Mesenchymal stem cell (in vitro differentiated cells and primary cell): ENCODE data around the gene RNF13.

Source experiments
- DNase-seq: peaks from one replicate; pipeline ENCODE4 v3.0.0-alpha.2; 2013
- H2AFZ ChIP-seq: one replicate; pipeline ENCODE4 v1.6.1; 2013; ENCODE audit warnings: low read depth, mild to moderate bottlenecking, control low read depth, inconsistent platforms, low read length, moderate library complexity
- H2AK5ac ChIP-seq: 2 replicates; pipeline ENCODE4 v1.6.1; 2013; ENCODE audit warnings: low read length, moderate library complexity, mild to moderate bottlenecking, inconsistent platforms; ENCODE audit not compliant: severe bottlenecking
- H2BK120ac ChIP-seq: one replicate; pipeline ENCODE4 v1.6.1; 2013; ENCODE audit warnings: low read depth, mild to moderate bottlenecking, inconsistent platforms, low read length, moderate library complexity
- H2BK12ac ChIP-seq, 2 experiments: one replicate each; pipeline ENCODE4 v1.6.1; 2013; ENCODE audit warnings: inconsistent platforms in 2 of 2, low read length in 2 of 2, mild to moderate bottlenecking in 2 of 2, moderate library complexity in 2 of 2, control low read depth in 1 of 2
- H2BK15ac ChIP-seq: one replicate; pipeline ENCODE4 v1.6.1; 2013; ENCODE audit warnings: mild to moderate bottlenecking, low read depth, inconsistent platforms; ENCODE audit not compliant: poor library complexity, severe bottlenecking
- H2BK5ac ChIP-seq: 2 replicates; pipeline ENCODE4 v1.6.1; 2013; ENCODE audit warnings: low read depth, mild to moderate bottlenecking, low read length, control low read depth, inconsistent platforms; ENCODE audit not compliant: poor library complexity, severe bottlenecking
- H3K14ac ChIP-seq, 2 experiments: one replicate each; pipeline ENCODE4 v1.6.1; 2013; ENCODE audit warnings: inconsistent platforms in 2 of 2, low read length in 2 of 2, control low read depth in 1 of 2, mild to moderate bottlenecking in 1 of 2, moderate library complexity in 1 of 2
- H3K18ac ChIP-seq, 2 experiments: one replicate each; pipeline ENCODE4 v1.6.1; 2013; ENCODE audit warnings: inconsistent platforms in 2 of 2, low read length in 2 of 2, control low read depth in 1 of 2, low read depth in 1 of 2, mild to moderate bottlenecking in 1 of 2
- H3K23ac ChIP-seq, 2 experiments: one replicate each; pipeline ENCODE4 v1.6.1; 2013; ENCODE audit warnings: inconsistent platforms in 2 of 2, low read length in 2 of 2, mild to moderate bottlenecking in 2 of 2, moderate library complexity in 2 of 2, control low read depth in 1 of 2
- H3K27ac ChIP-seq: 2 replicates; pipeline ENCODE4 v1.5.1; 2013; ENCODE audit warnings: mild to moderate bottlenecking, moderate library complexity, low read length, control low read depth, inconsistent platforms; ENCODE audit not compliant: poor library complexity, severe bottlenecking
- H3K27me3 ChIP-seq, 2 experiments: 2 replicates each; pipeline versions ENCODE4 v1.6.1 to v1.7.0; 2013; ENCODE audit warnings: low read length in 2 of 2, mild to moderate bottlenecking in 2 of 2, moderate library complexity in 2 of 2, control low read depth in 1 of 2, inconsistent platforms in 1 of 2; ENCODE audit not compliant: control insufficient read depth in 1 of 2, insufficient read depth in 1 of 2
- H3K36me3 ChIP-seq, 2 experiments: 2 replicates each; pipeline versions ENCODE4 v1.6.1 to v1.7.0; 2013; ENCODE audit warnings: low read length in 2 of 2, control low read depth in 1 of 2, inconsistent platforms in 1 of 2, low read depth in 1 of 2, mild to moderate bottlenecking in 1 of 2; ENCODE audit not compliant: insufficient read depth in 2 of 2, control insufficient read depth in 1 of 2
- H3K4ac ChIP-seq, 2 experiments: one replicate each; pipeline ENCODE4 v1.6.1; 2013; ENCODE audit warnings: inconsistent platforms in 2 of 2, low read length in 2 of 2, mild to moderate bottlenecking in 2 of 2, moderate library complexity in 2 of 2, control low read depth in 1 of 2, low read depth in 1 of 2
- H3K4me1 ChIP-seq: 2 replicates; pipeline ENCODE4 v1.6.1; 2013; ENCODE audit warnings: low read depth, low read length, control low read depth; ENCODE audit not compliant: control insufficient read depth, insufficient read depth
- H3K4me2 ChIP-seq: 2 replicates; pipeline ENCODE4 v1.6.1; 2013; ENCODE audit warnings: low read length, mild to moderate bottlenecking, inconsistent platforms; ENCODE audit not compliant: poor library complexity, severe bottlenecking
- H3K4me3 ChIP-seq, 2 experiments: 2 replicates each; pipeline versions ENCODE4 v1.5.1 to v1.7.0; 2013; ENCODE audit warnings: low read length in 2 of 2, mild to moderate bottlenecking in 2 of 2, control low read depth in 1 of 2, low read depth in 1 of 2; ENCODE audit not compliant: insufficient read depth in 1 of 2
- H3K79me1 ChIP-seq: replicated peaks from 2 replicates; pipeline ENCODE4 v1.6.1; 2013; ENCODE audit warnings: mild to moderate bottlenecking, control low read depth, low read length, inconsistent platforms; ENCODE audit not compliant: poor library complexity, severe bottlenecking
- H3K9ac ChIP-seq: 2 replicates; pipeline ENCODE4 v1.7.0; 2013; ENCODE audit warnings: mild to moderate bottlenecking, low read length, moderate library complexity
- H3K9me3 ChIP-seq: 2 replicates; pipeline ENCODE4 v1.7.0; 2013; ENCODE audit warnings: mild to moderate bottlenecking, low read length; ENCODE audit not compliant: control insufficient read depth
- H4K8ac ChIP-seq: one replicate; pipeline ENCODE4 v1.6.1; 2013; ENCODE audit warnings: inconsistent platforms, mild to moderate bottlenecking, low read length, moderate library complexity
- H4K91ac ChIP-seq: one replicate; pipeline ENCODE4 v1.6.1; 2013; ENCODE audit warnings: mild to moderate bottlenecking, low read length, inconsistent platforms
- whole genome bisulfite sequencing: methylation state at CpG from one replicate; pipeline ENCODE4 v1.1.7; 2013; ENCODE audit warnings: mixed read lengths; 5-methylcytosine and 5-hydroxymethylcytosine counted together

The RNF13 gene

GRCh38 chr3:149920119-149920518 lies 107.1 kb downstream of the RNF13 start:
- Histone ChIP-seq H3K18ac (no peak overlapping the region), H3K27ac (no peak overlapping the region), H3K4ac (no peak overlapping the region), H3K23ac (no peak overlapping the region), H3K4me3 (no peak overlapping the region), H2AFZ (no peak overlapping the region), H3K9me3 (no peaks in the 10 kb centered on the region), H2BK5ac (no peak overlapping the region), H2BK15ac (no peak overlapping the region), H2BK12ac (no peak overlapping the region), H3K9ac (no peak overlapping the region), H2AK5ac (no peak overlapping the region), H3K79me1 (peaks cover 1% of the 10 kb centered on the region), H3K14ac (no peak overlapping the region), H4K91ac (no peak overlapping the region), H3K27me3 (no peaks in the 10 kb centered on the region), H3K4me1 (no peaks in the 10 kb centered on the region), H4K8ac (no peak overlapping the region), H3K4me2 (no peak overlapping the region), H3K36me3 (peaks cover 0 to 58% of the 10 kb centered on the region in 2 experiments), H2BK120ac (no peak overlapping the region)
- WGBS = 94% methylated on average over 3 of the region's 3 CpGs
- DNase-seq = no peak

GRCh38 chr3:149933008-149933407 lies 120.0 kb downstream of the RNF13 start:
- no peak overlapping the region for H2BK12ac ChIP-seq
- no peak overlapping the region for H3K4ac ChIP-seq
- H3K4me1 ChIP-seq = peaks cover 2% of the 10 kb centered on the region
- no peak overlapping the region for H2AK5ac ChIP-seq
- H3K36me3 ChIP-seq = peaks cover 7 to 19% of the 10 kb centered on the region in 2 experiments
- H3K23ac ChIP-seq = no peak overlapping the region
- no peak overlapping the region for H3K4me3 ChIP-seq
- no peak for DNase-seq
- H3K79me1 ChIP-seq = peaks cover 13% of the 10 kb centered on the region
- H3K14ac ChIP-seq = no peak overlapping the region
- no peak overlapping the region for H4K91ac ChIP-seq
- no peaks in the 10 kb centered on the region for H3K27me3 ChIP-seq
- H2BK15ac ChIP-seq = no peak overlapping the region
- 100% methylated on average over 1 of the region's 1 CpG for WGBS
- no peaks in the 10 kb centered on the region for H3K9me3 ChIP-seq
- no peak overlapping the region for H2BK120ac ChIP-seq
- no peak overlapping the region for H2AFZ ChIP-seq
- H3K4me2 ChIP-seq = no peak overlapping the region
- no peak overlapping the region for H3K9ac ChIP-seq
- H3K18ac ChIP-seq = no peak overlapping the region
- H4K8ac ChIP-seq = no peak overlapping the region
- no peak overlapping the region for H3K27ac ChIP-seq
- H2BK5ac ChIP-seq = no peak overlapping the region

GRCh38 chr3:149933858-149934257 lies 120.8 kb downstream of the RNF13 start:
- H2AFZ ChIP-seq = no peak overlapping the region
- H3K9ac ChIP-seq = peak overlapping the region; percentile 30
- H2BK5ac ChIP-seq = no peak overlapping the region
- peaks cover 2% of the 10 kb centered on the region for H3K4me1 ChIP-seq
- H2BK12ac ChIP-seq = no peak overlapping the region
- DNase-seq = no peak
- no peak overlapping the region for H3K4ac ChIP-seq
- H3K27me3 ChIP-seq = no peaks in the 10 kb centered on the region
- H3K9me3 ChIP-seq = no peaks in the 10 kb centered on the region
- no peak overlapping the region for H3K4me2 ChIP-seq
- H3K36me3 ChIP-seq = peaks cover 7 to 16% of the 10 kb centered on the region in 2 experiments
- no peak overlapping the region for H2AK5ac ChIP-seq
- H3K18ac ChIP-seq = no peak overlapping the region
- H4K91ac ChIP-seq = no peak overlapping the region
- H4K8ac ChIP-seq = no peak overlapping the region
- peaks cover 13% of the 10 kb centered on the region for H3K79me1 ChIP-seq
- no peak overlapping the region for H3K23ac ChIP-seq
- no peak overlapping the region for H2BK15ac ChIP-seq
- H3K27ac ChIP-seq = no peak overlapping the region
- H3K4me3 ChIP-seq = no peak overlapping the region
- no peak overlapping the region for H3K14ac ChIP-seq
- H2BK120ac ChIP-seq = no peak overlapping the region

DNA sequence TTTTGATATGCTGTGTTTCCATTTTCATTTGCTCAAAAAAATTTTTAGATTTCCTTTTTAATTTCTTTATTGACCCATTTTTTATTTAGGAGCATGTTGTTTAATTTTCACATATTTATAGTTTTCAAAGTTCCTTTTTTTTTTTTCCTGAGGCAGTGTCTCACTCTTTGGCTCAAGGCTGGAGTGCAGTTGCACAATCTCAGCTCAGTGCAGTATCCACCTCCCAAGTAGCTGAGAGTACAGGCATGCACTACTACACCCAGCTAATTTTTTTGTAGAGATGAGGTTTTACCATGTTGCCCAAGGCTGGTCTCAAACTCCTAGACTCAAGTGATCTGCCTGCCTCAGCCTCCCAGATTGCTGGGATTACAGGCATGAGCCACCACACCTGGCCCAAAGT lies 121.5 kb downstream of the RNF13 start:
- no peak overlapping the region for H2BK120ac ChIP-seq
- no peak overlapping the region for H3K4me2 ChIP-seq
- no peak overlapping the region for H2BK12ac ChIP-seq
- peaks cover 7 to 16% of the 10 kb centered on the region in 2 experiments for H3K36me3 ChIP-seq
- H2AK5ac ChIP-seq = no peak overlapping the region
- no peak overlapping the region for H2BK15ac ChIP-seq
- H3K18ac ChIP-seq = no peak overlapping the region
- H3K4me3 ChIP-seq = no peak overlapping the region
- H3K79me1 ChIP-seq = peaks cover 13% of the 10 kb centered on the region
- no peak overlapping the region for H2BK5ac ChIP-seq
- no peak overlapping the region for H3K4ac ChIP-seq
- no peak overlapping the region for H3K14ac ChIP-seq
- peak overlapping the region; percentile 37 for H3K9ac ChIP-seq
- H3K27ac ChIP-seq = no peak overlapping the region
- no peak overlapping the region for H4K91ac ChIP-seq
- no peak overlapping the region for H2AFZ ChIP-seq
- H4K8ac ChIP-seq = no peak overlapping the region
- H3K23ac ChIP-seq = no peak overlapping the region
- no peaks in the 10 kb centered on the region for H3K9me3 ChIP-seq
- peak; percentile 62 for DNase-seq
- H3K27me3 ChIP-seq = no peaks in the 10 kb centered on the region
- H3K4me1 ChIP-seq = peaks cover 2% of the 10 kb centered on the region
